Stimulated activated CD4-positive, alpha-beta T cell treated with anti-CD3 and anti-CD28 coated beads, Interleukin-4, amount 100 ng/mL, for 4 hours (primary cell): Measurements from ENCODE around the gene TBC1D22A.

Experiments used
- DNase-seq, 2 experiments: peaks; one replicate each; pipeline ENCODE4 v3.0.0-alpha.2; 2020

TBC1D22A gene

GRCh38 chr22:47151490-47151889 is 389.0 kb downstream of the TBC1D22A start:
- DNase-seq, result no peak

GRCh38 chr22:47152236-47152635 is 389.8 kb downstream of the TBC1D22A start:
- DNase-seq, result no peak

GRCh38 chr22:47152938-47153337 is 390.5 kb downstream of the TBC1D22A start:
- no peak for DNase-seq

GRCh38 chr22:47153854-47154525 is 391.5 kb downstream of the TBC1D22A start:
- no peak for DNase-seq

- DNase-seq, result no peak
Measured at GRCh38 chr22:47154621-47155081, 392.2 kb downstream of the TBC1D22A start.

GRCh38 chr22:47155131-47155885 is 392.9 kb downstream of the TBC1D22A start:
- no peak for DNase-seq

- DNase-seq, result no peak
Measured at GRCh38 chr22:47155912-47156311, 393.5 kb downstream of the TBC1D22A start.

GRCh38 chr22:47156352-47157092 is 394.1 kb downstream of the TBC1D22A start:
- no peak for DNase-seq

GRCh38 chr22:47157093-47157420 is 394.6 kb downstream of the TBC1D22A start:
- DNase-seq, result no peak

- no peak for DNase-seq
Measured at GRCh38 chr22:47157486-47158270, 395.2 kb downstream of the TBC1D22A start.

- no peak for DNase-seq
Measured at GRCh38 chr22:47158457-47158856, 396.0 kb downstream of the TBC1D22A start.

- DNase-seq, result no peak
Measured at GRCh38 chr22:47159592-47159991, 397.1 kb downstream of the TBC1D22A start.

- DNase-seq, result no peak
Measured at GRCh38 chr22:47160141-47160541, 397.7 kb downstream of the TBC1D22A start.

GRCh38 chr22:47160781-47161520 is 398.5 kb downstream of the TBC1D22A start:
- DNase-seq, result no peak

- no peak for DNase-seq
Measured at GRCh38 chr22:47161631-47162030, 399.2 kb downstream of the TBC1D22A start.

GRCh38 chr22:47162865-47163264 is 400.4 kb downstream of the TBC1D22A start:
- no peak for DNase-seq

GRCh38 chr22:47163481-47163855 is 401.0 kb downstream of the TBC1D22A start:
- DNase-seq, result no peak

- DNase-seq, result no peak
Measured at GRCh38 chr22:47163856-47164513, 401.5 kb downstream of the TBC1D22A start.

GRCh38 chr22:47164514-47165337 is 402.3 kb downstream of the TBC1D22A start:
- DNase-seq, result no peak

- DNase-seq, result no peak
Measured at GRCh38 chr22:47165338-47166032, 403.0 kb downstream of the TBC1D22A start.
